Inferior parietal cortex (tissue), 1 donor: ENCODE measurements around the gene CTNNA3.
"Not testable (repeated sequence)": the region's sequence is repeated elsewhere in the genome, so short reads cannot be mapped to it uniquely, and the experiment has no call there.

ENCODE experiments used
- DNase-seq: peaks from one replicate; pipeline ENCODE4 v3.0.0-alpha.2; 2016; ENCODE audit errors: extremely low spot score

Gene CTNNA3

DNA sequence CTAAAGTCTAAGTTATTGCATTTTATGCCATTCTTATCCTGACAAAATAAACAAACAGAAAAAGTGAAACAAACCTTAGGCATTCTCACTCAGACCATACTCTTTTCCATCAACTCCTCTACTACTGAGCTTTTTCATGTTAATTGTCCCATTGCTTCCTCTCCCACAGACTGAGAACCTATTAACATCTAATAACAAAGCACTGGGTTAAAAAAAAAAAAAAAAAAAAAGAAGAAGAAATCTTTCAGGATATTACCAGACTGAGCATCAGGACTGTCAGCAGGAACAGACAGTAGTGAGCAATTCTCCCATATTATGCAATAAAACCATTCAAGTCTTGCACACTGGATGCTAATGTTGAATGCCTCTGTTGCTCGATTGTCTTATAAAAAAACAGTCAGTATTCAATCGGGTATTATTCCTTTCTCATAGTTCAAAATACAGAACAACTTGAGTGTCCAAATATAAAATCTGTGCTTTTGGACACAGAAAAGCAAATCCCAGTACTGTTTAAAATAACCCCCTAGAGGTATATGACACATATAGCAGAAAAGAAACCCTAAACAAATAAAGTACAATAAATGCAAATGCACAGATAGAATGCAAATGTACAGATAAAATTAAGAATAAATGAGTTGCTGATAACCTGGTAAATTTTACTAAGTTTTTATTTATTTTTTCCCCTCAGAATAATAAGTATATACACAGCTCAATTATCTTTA is 1301.5 kb downstream of the CTNNA3 start:
- no peak for DNase-seq

DNA sequence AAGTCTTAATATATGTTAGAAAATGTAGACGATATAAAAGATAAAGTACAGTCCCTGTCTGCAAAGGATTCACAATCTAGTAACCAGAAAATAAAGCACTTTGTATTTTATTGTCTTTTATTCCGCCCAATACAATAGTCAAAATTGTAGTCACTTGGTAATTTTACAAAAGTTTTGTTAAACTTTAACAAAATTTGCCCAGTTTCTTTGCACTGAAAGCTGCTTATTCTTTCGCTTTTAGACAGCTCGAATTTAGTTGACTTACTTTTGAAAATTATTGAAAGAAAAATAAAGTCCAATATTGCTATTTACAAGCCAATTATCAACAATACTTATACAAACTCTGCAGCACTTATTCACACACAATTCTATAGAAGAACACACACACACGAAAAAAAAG is 1305.1 kb downstream of the CTNNA3 start:
- DNase-seq, result no peak

DNA sequence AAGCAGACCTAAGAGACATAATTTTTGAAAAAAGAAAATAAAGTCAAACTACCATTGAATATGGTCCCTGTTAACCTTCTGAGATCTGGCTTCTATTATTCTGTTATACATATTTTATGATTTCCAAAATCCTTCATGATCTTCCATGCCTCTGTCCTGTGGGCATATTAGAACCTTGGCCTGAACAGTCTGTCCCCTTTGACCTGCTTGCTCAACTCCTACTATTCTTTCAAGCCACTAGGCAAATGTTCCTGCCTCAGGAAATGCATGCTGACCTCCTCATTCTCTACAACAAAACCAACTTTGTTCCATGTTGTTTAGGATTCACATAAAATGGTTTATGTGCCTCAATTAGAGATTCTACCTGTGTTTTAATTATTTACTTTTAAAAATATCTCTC is 1315.0 kb downstream of the CTNNA3 start:
- no peak for DNase-seq

DNA sequence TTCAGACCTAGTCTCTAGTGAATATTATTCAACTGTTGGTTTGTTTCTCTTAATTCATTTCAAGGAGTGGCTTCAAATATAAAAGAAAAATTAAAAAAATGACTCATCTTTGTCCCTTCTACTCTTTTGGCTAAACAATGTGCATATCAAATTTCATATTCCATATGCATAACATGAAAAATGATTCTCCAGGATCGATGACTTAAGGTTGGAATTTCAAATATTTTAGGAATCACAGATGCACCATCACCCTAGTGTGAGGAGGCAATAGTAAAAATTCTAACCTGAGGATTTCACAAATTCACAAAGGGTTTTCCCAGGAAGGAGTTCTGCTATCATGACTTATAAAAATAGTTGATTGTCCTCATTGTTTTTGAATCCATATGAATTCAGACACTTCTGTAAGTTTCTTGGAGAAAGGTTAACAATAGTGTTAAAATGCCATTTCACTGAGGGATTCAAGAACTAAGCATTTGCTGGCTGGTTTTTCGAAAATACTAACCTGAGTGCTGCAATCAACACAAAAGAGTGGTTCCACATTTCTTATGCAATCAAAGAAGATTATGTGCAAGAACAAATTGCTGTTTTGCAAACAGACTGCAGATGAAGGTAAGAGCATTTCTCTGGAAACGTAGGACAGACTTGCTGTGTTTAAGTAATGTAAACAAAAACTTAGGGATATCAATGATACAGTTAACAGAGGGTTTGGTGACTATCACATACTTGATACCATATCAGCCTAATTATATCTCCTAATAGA is 1317.7 kb downstream of the CTNNA3 start:
- no peak for DNase-seq

DNA sequence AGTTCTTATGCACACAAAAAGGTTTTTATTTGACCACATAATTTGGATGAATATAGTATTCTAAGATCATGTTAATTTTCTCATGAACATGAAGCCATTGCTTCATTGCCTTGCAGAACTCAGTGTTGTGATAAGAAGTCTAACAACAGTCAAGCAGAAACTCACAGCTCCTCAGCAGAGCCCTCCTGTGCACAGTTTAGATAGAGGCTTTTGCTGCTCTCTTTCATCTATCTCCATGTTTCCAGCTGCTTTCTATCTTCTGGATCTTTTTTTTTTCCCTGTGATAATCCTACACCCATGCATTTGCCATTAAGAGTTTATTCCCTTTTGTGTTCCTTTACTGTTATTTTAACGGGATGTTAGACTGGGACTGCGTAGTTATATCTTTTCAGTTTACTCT is 1327.8 kb downstream of the CTNNA3 start:
- no peak for DNase-seq

DNA sequence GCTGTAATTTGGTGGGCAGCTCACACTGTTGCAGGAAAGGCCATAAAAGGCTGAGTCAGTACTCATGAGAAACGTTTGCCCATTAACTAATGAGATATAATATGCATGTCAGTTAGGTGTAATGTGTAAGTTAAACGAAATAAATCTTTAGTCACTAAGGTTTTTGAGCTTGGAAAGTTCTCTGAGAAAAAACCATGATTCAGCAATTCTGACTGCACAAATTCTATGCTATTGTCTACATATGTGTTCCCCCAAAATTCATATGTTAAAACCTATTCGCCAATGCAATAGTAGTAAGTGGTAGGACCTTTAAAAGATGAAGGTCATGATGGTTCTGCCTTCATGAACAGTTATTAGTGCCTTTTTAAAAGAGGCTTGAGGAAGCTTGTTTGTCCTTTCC is 1329.8 kb downstream of the CTNNA3 start:
- no peak for DNase-seq

DNA sequence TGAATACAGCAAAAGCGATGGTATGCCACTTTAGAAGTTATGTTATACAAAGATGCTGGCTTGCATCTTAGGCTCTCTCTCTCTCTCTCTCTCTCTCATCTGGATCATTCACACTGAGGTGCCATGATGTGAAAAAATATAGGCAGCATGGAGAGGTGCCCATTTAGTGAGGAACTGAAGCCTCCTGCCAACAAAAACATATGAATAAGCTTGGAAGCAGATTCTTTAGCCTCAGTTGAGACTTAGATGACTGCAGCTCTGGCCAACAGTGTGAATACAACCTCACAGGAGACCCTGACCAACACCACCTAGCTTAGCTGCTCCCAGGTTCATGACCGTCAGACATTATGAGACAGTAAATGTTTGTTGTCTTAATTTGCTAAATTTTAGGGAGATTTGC is 1330.3 kb downstream of the CTNNA3 start:
- DNase-seq, result no peak

DNA sequence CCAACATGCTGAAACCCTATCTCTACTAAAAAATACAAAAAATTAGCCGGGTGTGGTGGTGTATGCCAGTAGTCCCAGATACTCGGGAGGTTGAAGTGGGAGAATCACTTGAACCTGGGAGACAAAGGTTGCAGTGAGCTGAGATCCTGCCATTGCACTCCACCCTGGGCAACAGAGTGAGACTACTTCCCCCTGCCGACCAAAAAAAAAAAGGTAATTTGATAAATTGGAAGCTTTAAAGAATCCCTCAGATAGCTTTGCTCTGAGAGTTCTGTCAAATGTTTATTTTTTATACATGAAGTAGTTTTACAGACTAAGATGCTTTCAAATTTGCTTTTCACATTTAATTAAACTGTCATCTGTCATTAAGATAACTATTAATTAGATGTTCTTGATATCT is 1333.5 kb downstream of the CTNNA3 start:
- no peak for DNase-seq

DNA sequence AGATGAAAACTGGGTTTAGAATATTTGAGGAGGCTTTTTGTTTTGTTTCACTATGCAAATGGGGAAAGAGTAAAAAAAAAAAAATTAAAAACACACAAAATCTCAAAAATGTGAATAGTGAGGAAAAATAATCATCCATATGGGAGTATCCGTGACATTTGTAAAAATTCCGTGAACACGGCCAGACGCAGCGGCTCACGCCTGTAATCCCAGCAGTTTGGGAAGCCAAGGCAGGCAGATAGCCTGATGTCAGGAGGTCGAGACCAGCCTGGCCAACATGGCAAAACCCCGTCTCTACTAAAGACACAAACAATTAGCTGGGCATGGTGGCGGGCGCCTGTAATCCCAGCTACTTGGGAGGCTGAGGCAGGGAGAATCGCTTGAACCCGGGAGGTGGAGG is 1342.2 kb downstream of the CTNNA3 start:
- not testable (repeated sequence) for DNase-seq

DNA sequence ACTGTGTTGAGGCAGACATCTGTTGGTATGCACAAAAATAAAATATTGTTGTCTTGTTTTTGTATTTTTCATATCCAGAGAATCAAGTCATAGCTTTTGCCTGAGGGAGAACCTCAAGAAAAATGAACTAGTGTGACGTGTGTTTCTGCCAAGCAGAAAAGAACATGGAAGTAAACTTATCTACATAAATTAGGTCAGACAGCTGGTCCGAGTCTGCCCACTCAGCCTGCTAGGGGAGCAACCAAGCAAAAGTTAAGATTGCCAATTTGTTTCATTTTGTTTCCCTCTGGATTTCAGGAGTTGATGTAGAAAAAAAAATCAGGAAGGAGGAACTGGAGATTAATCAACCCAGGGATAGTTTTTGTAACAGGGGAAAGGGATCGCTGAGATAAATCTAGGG is 1342.6 kb downstream of the CTNNA3 start:
- DNase-seq, result no peak

DNA sequence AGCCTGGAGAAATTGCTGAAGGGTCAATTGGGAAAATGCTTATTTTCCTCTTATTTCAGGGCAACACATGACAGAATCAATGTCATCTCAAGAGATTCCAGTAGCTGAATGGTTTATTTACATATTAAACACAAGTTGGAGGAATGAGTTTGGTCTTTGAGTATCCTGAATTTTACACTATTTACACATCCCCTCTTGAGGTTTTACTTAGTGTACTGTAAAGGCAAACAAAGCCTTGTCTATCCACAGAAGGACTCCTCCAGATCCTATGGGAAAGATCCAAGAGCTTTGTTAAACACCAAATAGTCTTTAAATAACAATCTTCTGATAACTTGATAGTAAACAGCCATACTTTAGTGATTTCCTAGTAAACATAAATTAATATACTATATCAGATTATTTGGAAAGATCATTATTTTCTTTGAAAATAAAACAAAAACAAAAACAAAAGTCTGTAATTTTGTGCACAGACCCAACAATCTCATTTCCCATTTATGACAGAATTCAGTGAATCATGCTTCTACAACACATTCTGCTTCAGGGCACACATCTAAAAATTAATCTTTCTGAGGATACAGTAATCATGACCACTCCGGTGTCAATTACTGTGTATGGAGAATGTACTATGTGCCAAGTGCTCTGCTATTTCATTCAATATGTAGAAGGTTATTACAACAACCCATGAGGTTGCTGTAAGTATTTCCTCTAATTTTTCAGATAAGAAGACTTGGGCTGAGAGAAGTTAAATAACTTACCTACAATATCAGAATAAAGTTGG is 1345.2 kb downstream of the CTNNA3 start:
- no peak for DNase-seq

DNA sequence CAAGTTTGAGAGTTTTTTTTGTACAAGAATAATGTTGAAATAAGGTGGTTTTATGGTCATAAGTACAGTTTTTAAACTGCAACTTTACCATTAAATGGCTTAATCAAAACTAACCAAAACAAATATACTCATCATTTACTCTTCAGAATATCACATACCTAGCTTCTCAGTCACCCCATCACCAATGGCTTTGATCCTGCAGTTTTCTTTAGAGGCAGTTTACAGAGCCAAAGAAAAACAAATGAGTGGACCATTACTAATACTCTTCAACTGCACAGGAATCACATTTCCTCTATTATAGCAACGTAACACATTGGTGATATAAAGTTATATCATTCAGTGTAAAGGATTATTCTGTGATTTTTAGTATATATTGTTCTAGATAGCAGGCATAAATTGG is 1346.3 kb downstream of the CTNNA3 start:
- DNase-seq, result no peak

DNA sequence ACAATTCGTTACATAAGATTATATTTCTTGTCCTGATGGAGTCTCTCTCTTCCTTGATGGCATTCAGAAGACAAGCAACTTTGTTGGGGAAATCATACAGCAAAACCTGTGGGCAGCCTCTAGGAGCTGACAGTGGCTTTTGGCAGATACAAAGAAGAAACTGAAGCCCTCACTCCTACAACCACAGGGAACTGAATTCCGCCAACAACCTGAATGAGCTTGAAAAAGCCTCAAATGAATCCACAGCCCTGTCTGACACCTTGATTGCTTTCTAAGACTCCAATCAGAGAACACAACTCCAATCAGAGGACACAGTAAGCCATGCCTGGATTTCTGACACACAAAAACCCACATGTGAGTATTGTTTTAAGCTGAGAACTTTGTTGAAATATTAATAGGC is 1346.9 kb downstream of the CTNNA3 start:
- no peak for DNase-seq

DNA sequence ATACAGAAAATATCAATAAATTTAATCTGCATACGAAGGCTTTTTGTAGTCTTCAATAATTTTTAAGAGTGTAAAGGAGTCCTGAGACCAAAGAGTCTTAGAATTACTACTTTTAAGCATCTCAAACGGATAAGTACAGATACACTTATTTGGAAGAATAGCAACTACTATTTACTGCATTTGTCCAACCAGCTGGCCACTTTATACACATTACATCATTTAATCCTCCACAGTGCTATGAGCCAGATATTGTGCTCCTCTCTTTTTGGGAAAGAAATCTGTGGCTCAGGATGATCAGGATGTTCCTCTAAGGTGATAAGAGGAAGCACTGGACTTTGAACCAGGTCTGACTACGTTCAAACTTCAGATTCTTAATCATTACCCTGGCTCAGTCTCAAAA is 1358.8 kb downstream of the CTNNA3 start:
- DNase-seq, result no peak

DNA sequence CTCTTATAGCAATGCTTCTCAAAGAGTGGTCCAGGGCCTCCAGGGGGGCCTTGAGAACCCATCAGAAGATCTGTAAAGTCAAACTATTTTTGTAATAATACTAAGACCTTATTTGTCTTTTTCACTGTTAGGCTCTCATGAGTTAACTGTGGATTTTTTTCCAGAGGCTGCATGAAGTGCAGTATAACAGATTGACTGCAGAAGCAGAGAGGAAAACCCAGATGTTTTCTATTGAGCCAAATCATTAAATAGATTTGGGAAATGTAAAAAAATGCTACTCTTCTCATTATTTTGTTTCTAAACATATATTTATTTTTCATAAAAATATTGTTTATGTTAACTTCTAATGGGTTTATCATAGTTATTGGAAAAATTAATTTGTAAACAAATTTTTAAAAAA is 1359.2 kb downstream of the CTNNA3 start:
- no peak for DNase-seq

DNA sequence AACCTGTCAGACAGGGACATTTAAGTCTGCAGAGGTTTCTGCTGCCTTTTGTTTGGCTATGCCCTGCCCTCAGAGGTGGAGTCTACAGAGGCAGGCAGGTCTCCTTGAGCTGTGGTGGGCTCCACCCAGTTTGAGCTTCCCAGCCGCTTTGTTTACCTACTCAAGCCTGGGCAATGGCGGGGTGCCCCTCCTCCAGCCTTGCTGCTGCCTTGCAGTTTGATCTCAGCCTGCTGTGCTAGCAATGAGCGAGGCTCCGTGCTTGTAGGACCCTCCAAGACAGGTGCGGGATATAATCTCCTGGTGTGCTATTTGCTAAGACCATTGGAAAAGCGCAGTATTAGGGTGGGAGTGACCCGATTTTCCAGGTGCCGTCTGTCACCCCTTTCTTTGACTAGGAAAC is 1360.2 kb downstream of the CTNNA3 start:
- DNase-seq, result not testable (repeated sequence)

DNA sequence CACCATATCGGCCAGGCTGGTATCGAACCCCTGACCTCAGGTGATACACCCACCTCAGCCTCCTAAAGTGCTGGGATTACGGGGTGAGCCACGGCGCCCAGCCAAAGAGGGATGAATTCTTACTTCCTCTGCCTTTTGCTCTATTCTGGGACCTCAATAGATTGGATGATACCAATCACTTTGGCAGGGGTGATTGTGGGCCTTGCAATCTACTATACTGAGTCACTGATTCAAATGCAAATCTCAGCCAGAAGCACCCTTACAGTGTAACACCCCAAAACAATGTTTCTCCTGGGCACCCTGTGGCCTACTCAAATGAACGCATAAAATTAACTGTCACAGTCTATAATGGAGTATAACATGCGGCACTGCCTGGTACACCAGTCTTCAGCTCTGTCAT is 1366.8 kb downstream of the CTNNA3 start:
- no peak for DNase-seq

DNA sequence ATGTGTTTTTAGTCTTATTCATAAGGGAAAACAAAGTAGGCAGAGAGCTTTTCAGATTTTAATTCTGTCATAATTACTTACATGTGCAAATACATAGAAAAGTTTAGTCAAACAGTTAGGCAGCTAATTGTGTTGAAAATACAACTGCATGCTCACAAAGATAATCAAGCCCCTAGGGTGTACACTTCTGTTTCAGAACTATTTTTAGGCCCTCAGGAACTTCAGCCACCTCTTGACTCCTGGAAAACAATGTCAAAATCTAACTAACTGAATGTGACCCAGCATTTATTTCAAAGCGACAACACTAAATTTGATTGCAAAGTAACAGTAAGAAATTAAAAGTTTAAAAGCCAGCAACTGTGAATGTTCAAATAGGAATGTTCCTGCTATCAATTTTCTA is 1369.1 kb downstream of the CTNNA3 start:
- DNase-seq, result no peak

DNA sequence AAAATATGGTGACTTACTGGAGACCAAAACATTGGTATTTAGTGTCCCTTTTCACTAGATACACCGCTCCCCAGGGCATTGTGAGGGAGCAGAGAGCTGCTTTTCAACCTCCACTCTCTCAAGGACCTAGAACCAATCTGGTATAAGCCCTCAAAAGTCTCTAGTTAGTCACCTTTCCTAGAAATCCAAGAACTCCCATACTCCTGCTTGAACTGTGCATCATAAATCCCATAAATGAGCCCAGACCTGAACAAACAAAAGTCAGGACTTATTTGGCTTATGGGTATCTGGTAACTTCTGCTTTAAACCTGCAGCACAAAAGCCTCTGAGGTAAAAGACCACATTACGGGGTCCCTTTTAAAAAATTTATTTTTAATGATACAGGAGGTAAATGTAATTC is 1373.2 kb downstream of the CTNNA3 start:
- no peak for DNase-seq

DNA sequence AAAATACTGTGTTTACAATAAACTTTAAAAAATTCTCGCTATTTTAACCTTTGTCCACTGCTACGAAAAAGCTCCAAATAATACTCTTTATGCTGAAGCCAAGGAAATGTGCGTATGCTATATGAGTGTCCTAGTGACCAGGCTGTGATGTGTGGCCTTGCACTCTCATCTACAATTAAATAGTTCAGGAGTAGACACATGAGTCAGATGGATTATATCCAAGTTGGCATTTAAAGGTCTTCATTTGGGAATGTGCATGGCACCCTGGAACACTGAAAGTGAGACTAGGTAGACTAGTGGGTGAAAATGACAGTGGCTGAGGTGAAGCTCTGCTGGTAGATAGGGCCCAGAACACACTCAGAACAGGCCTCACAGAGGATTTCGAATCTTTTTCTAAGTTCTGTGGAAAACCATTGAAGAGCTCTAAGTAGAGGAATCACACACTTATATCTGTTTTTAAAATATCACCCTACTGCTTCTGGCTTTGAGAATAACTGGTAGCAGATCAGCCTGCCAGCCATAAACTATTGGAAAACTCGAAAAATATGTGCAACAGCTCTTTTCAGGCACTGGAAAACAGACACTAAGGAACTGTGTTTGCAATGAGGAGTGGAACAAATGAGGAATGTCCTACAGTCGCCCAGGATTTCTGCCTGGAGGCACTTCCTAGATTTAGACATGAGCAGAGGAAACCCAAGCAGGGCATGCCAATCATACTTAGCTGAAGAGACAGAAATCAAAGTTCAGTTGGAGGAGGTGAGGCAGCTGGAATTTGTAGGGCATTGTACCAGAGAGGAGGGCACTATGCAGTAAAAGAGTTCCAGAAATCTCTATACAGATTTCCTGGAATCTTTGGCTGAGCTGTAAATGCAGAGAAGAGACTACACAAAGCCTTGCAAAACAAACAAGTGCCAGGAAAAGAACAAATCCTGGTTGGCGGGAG is 1374.0 kb downstream of the CTNNA3 start:
- no peak for DNase-seq

DNA sequence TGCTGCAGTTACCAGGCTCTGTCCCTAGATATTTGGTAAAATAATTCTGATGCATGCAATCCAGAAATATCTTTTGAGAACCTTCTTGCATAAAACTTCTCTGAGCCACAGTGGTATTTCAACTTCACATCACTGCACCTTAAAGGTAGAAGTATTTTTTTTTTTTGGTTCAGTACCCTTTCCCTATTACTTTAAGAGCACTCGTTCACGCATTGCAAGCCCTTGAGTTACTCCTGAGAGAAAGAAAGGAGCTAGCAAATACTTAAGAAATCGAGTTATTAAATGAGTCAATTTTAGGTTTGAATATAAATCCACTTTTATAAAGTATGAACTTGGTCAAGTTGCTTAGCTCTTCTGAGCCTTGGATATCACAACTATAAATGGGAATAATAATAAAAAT is 1377.2 kb downstream of the CTNNA3 start:
- DNase-seq, result no peak

DNA sequence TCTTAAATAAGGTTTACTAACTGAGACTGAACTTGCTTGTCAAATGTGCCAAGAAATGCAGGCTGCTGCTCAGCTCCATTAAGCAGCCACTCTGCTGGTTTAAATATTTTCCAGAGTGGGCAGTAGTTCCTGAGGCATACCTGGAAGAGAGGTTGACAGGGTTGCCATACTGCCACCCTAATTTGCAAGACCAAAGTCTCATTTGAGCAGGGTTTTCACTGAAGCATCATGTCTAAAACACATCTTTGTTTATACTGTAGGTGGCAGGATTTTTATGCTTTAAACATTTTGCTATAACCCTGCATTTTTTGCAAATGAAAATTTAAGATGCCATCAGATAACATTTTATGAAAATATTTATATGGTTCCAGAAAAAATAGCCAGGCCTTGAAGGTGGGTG is 1388.2 kb downstream of the CTNNA3 start:
- DNase-seq, result no peak
